ENCODE measurements around the gene ASXL1.
A peak's percentile ranks its signal among the peaks of the same experiment; 100 is the strongest.

The ASXL1 gene

DNA sequence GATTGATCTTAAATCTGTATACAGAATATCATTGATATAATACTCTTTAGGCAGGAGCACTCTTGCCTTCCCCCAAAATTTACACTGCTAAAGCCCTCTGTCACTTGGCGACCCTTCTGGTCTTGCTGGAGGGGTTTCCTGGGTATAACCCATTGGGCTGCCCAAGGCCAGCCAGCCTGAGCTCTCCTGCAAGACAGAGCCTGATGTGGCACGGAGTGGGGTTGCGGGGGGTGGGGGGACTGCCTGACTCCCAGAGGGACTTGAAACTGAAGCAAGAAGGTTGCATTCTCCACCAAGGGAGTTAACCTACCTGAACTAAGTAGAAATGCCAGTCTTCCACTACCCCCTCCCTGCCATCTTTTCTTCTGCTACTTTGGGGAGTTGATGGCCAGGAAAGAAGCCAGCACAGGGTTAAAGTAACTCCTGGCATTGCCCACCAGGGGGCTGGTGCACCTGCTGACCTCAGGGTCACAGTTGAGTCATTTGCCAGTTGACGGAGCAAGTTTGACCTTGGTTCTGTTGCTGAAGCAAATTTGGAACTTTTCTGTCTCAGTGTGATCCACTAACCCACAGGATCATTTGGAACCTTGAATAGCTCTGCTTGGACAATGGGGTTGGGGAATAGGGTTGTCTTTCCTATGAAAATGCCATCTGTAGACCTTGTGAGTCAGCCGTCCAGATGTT is 79.4 kb downstream of the ASXL1 start:
- TF ChIP-seq, protein P1, sequence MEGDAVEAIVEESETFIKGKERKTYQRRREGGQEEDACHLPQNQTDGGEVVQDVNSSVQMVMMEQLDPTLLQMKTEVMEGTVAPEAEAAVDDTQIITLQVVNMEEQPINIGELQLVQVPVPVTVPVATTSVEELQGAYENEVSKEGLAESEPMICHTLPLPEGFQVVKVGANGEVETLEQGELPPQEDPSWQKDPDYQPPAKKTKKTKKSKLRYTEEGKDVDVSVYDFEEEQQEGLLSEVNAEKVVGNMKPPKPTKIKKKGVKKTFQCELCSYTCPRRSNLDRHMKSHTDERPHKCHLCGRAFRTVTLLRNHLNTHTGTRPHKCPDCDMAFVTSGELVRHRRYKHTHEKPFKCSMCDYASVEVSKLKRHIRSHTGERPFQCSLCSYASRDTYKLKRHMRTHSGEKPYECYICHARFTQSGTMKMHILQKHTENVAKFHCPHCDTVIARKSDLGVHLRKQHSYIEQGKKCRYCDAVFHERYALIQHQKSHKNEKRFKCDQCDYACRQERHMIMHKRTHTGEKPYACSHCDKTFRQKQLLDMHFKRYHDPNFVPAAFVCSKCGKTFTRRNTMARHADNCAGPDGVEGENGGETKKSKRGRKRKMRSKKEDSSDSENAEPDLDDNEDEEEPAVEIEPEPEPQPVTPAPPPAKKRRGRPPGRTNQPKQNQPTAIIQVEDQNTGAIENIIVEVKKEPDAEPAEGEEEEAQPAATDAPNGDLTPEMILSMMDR (IDR thresholded peaks at IDR 0.05; ENCODE audit: low read depth, low read length): peak; percentile 10
- no peak for DNase-seq (ENCODE audit: extremely low read depth, low read depth)

- no peak for DNase-seq (ENCODE audit: extremely low read depth, low read depth)
- TF ChIP-seq, protein P1 (IDR thresholded peaks at IDR 0.05; ENCODE audit: low read depth, low read length): no peak
Measured at GRCh38 chr20:32438331-32438858, 80.3 kb downstream of the ASXL1 start.

DNA sequence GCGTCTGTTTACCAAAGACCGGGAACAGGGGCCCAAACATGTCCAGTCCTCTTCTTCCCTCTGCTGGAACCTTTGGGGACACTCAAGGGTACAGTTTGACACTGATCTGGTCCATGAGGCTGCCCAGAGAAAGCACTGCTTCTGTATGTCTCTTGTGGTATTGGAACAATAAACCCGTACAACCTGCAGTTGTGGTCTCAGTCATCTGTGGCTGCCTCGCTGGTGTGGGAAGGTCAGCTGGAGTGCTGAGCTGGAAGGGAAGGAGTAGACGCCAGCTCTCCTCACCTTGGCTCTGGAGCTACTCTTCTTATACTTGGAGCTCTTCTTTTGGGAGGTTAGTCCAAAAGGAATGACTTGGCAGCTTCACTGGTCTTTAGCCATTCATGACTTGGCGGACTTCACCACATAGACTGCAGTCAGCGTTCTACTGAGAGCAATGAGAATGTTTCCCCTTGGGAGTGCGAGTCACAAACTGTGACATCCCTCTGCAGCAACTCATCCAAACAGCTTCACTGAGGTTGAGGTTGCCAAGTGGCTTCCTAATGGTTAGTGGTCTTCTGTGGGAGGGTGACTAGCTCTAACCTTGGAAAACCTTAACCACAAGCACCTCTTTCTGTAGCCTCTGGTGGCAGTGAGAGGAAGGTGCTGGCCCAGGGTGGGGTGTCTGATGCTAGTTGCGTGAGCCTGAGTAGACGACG is 81.2 kb downstream of the ASXL1 start:
- TF ChIP-seq, protein P1 (IDR thresholded peaks at IDR 0.05; ENCODE audit: low read depth, low read length): no peak; the same call in 1 of the 2 replicates
- DNase-seq (ENCODE audit: extremely low read depth, low read depth): peak; percentile 16

- TF ChIP-seq, protein P1 (IDR thresholded peaks at IDR 0.05; ENCODE audit: low read depth, low read length): no peak
- DNase-seq (ENCODE audit: extremely low read depth, low read depth): no peak
Measured at GRCh38 chr20:32440069-32440757, 82.1 kb downstream of the ASXL1 start.

- no peak for DNase-seq (ENCODE audit: extremely low read depth, low read depth)
- TF ChIP-seq, protein P1 (IDR thresholded peaks at IDR 0.05; ENCODE audit: low read depth, low read length): no peak
Measured at GRCh38 chr20:32440758-32441078, 82.6 kb downstream of the ASXL1 start.

DNA sequence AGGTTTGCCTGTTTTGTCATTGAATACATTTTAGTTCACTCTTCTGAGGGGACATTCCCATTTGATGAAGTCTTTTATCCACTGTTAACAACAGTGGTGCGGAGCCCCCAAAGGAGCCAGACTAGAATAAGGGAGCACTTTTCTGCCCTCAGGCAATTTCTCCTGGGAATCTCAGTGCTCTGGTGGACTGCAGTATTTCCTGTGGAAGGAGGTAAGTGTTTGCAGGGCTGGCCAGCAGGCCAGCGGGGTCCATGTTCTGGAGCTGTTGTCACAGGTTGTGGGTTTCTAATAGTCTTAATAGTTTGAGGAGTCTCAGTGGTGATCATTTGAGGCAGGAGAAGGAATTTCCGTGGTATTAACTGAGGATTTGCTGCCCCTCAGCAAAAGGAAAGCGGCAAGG is 83.5 kb downstream of the ASXL1 start:
- TF ChIP-seq, protein P1 (IDR thresholded peaks at IDR 0.05; ENCODE audit: low read depth, low read length): no peak
- DNase-seq (ENCODE audit: extremely low read depth, low read depth): no peak

All from AG09319 (cell line).